Gastroesophageal sphincter (tissue), 4 donors: ENCODE results near the gene SUV39H2. TPM values are rescaled to one million over a fixed set of nuclear protein-coding genes. Genes with fewer than 3 reads are reported as not detected.
"Not testable (repeated sequence)": the region's sequence is repeated elsewhere in the genome, so short reads cannot be mapped to it uniquely, and the experiment has no call there.

Source experiments
- ATAC-seq: fragments of 150-250 bp; one replicate; pipeline ENCODE4 v1.9.1; 2016; ENCODE audit warnings: mild to moderate bottlenecking, moderate library complexity
- H3K27ac ChIP-seq, 4 donors: fragments of 200-600 bp; sonication (generic) in 3 of 4; 1 replicate in 3 of 4; 2 replicates in 1 of 4; pipeline ENCODE4 v1.5.1; 2016 to 2019
- H3K27me3 ChIP-seq: fragments of 200-600 bp; sonication (generic); one replicate; pipeline ENCODE4 v1.5.1; 2019
- H3K36me3 ChIP-seq, 2 donors: fragments of 200-600 bp; sonication (generic); one replicate each; pipeline ENCODE4 v1.5.1; 2019; ENCODE audit warnings: control low read depth in 1 of 2
- H3K4me1 ChIP-seq, 3 donors: fragments of 200-600 bp; sonication (generic); 1 replicate in 2 of 3; 2 replicates in 1 of 3; pipeline ENCODE4 v1.5.1; 2016 to 2019; ENCODE audit warnings: control low read depth in 2 of 3
- H3K4me3 ChIP-seq, 2 donors: fragments of 200-600 bp; sonication (generic); one replicate each; pipeline ENCODE4 v1.5.1; 2019; ENCODE audit warnings: mild to moderate bottlenecking in 1 of 2, moderate library complexity in 1 of 2
- H3K9me3 ChIP-seq, 3 donors: fragments of 200-600 bp; sonication (generic); one replicate each; pipeline ENCODE4 v1.5.1; 2017 to 2019; ENCODE audit warnings: control low read depth in 2 of 3
- EP300 ChIP-seq: sonication (generic); formaldehyde crosslinking; IDR thresholded peaks from one replicate; pipeline ENCODE4 v1.6.1; 2017; ENCODE audit warnings: antibody characterized with exemption, mild to moderate bottlenecking
- POLR2A ChIP-seq, 2 donors: fragments of 450-650 bp; IDR thresholded peaks; one replicate each; pipeline ENCODE4 v1.6.1; 2017; ENCODE audit warnings: antibody characterized with exemption in 2 of 2, mild to moderate bottlenecking in 2 of 2, moderate library complexity in 1 of 2
- POLR2AphosphoS5 ChIP-seq: sonication (generic); formaldehyde crosslinking; IDR thresholded peaks from one replicate; pipeline ENCODE4 v1.6.1; 2017; ENCODE audit warnings: antibody characterized with exemption
- WGBS, 2 donors: methylation state at CpG; one replicate each; pipeline ENCODE4 v1.1.5; 2018; ENCODE audit warnings: low coverage in 1 of 2; 5-methylcytosine and 5-hydroxymethylcytosine counted together
- total RNA-seq, 4 donors: library from RNA; depleted of rRNA; stranded (reverse); fragments of >200 nt; gene quantifications; one replicate each; pipeline ENCODE4 v1.1.0, GENCODE V29; 2016
- TF ChIP-seq, protein P1 (sequence below), 4 experiments: fragments of 200-600 bp in 2 of 4; fragments of 450-650 bp in 2 of 4; sonication (generic) in 1 of 4; IDR thresholded peaks; one replicate each; pipeline ENCODE4 v1.5.1; 2017 to 2019; ENCODE audit warnings: antibody characterized with exemption in 4 of 4, mild to moderate bottlenecking in 2 of 4, moderate library complexity in 2 of 4

The SUV39H2 gene
- total RNA-seq, 4 donors from 2014 or later: 4.4 to 6.2 (median 5.1) TPM

DNA sequence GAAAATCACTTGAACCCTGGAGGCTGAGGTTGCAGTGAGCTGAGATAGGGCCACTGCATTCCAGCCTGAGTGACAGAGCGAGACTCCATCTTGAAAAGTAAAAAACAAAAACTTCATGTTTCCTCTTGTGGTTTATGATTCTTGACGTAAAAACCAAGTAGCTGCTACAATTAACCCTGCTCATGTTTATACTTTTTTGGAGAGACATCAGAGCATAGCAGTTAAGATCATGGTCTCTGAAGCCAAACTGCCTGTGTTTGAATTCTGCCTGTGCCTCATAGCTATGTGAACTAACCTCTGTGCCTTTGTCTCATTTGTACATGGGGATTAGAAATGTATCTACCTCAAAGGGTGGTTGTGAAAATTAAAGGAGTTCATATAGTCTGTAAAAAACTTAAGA is 27.2 kb downstream of the SUV39H2 start:
- Histone ChIP-seq H3K9me3 (no peaks in the 10 kb centered on the region), H3K27me3 (no peaks in the 10 kb centered on the region), H3K27ac (no peak overlapping the region), H3K4me3 (no peak overlapping the region), H3K36me3 (peaks cover 5 to 59% of the 10 kb centered on the region in 2 donors), H3K4me1 (no peaks in the 10 kb centered on the region)
- TF ChIP-seq EP300 (no peak), POLR2AphosphoS5 (no peak), POLR2A (IDR thresholded peaks at IDR 0.05) (no peak)
- TF ChIP-seq, protein P1, sequence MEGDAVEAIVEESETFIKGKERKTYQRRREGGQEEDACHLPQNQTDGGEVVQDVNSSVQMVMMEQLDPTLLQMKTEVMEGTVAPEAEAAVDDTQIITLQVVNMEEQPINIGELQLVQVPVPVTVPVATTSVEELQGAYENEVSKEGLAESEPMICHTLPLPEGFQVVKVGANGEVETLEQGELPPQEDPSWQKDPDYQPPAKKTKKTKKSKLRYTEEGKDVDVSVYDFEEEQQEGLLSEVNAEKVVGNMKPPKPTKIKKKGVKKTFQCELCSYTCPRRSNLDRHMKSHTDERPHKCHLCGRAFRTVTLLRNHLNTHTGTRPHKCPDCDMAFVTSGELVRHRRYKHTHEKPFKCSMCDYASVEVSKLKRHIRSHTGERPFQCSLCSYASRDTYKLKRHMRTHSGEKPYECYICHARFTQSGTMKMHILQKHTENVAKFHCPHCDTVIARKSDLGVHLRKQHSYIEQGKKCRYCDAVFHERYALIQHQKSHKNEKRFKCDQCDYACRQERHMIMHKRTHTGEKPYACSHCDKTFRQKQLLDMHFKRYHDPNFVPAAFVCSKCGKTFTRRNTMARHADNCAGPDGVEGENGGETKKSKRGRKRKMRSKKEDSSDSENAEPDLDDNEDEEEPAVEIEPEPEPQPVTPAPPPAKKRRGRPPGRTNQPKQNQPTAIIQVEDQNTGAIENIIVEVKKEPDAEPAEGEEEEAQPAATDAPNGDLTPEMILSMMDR (IDR thresholded peaks at IDR 0.05): no peak
- ATAC-seq: no peak
- WGBS, 2 donors: 71 to 92% methylated on average over 1 to 2 of the region's 2 CpGs

DNA sequence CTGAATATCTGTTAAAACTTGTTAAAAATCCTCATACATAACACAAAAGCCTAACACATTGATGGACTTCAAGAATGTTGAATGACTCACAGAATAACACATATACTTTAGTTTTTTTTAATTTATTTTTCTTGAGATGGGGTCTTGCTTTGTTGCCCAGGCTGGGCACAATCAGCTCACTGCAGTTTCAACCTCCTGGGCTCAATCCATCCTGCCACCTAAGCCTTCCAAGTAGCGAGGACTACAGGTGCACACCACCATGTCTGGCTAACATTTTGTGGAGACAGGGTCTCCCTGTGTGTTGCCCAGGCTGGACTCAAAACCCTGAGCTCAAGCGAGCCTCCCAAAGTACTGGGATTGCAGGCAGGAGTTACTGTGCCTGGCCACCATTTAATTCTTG is 28.1 kb downstream of the SUV39H2 start:
- H3K27ac ChIP-seq: no peak overlapping the region
- peaks cover 5 to 62% of the 10 kb centered on the region in 2 donors for H3K36me3 ChIP-seq
- no peaks in the 10 kb centered on the region for H3K27me3 ChIP-seq
- H3K4me3 ChIP-seq: no peak overlapping the region
- WGBS, 2 donors: 100% methylated on average over 1 of the region's 2 CpGs; no CpG with 5 or more reads in 1 of the 2 donors
- no peaks in the 10 kb centered on the region for H3K4me1 ChIP-seq
- ATAC-seq: no peak
- H3K9me3 ChIP-seq: no peaks in the 10 kb centered on the region
- TF ChIP-seq POLR2AphosphoS5 (no peak), EP300 (no peak), POLR2A (IDR thresholded peaks at IDR 0.05) (no peak)
- TF ChIP-seq, protein P1 (IDR thresholded peaks at IDR 0.05): no peak

DNA sequence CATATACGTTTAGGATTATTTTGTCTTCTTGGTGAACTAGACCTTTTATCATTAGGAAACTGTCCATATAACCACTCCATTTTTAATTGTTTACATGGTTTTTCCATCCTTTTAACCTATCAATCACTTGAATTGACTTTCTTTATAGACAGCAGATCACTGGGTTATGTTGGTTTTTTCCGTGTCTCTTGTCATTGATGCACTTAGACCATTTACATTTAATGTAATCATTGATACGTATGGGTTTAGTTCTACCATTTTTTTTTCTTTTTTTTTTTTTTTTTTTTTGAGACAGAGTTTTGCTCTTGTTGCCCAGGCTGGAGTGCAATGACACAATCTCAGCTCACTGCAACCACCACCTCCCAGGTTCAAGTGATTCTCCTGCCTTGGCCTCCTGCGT is 28.9 kb downstream of the SUV39H2 start:
- WGBS, 2 donors: 83 to 95% methylated on average over 2 to 4 of the region's 4 CpGs
- not testable (repeated sequence) for H3K4me1 ChIP-seq, H3K9me3 ChIP-seq, H3K27ac ChIP-seq, ATAC-seq, H3K27me3 ChIP-seq, H3K4me3 ChIP-seq
- H3K36me3 ChIP-seq: peaks cover 5 to 70% of the 10 kb centered on the region in 2 donors

DNA sequence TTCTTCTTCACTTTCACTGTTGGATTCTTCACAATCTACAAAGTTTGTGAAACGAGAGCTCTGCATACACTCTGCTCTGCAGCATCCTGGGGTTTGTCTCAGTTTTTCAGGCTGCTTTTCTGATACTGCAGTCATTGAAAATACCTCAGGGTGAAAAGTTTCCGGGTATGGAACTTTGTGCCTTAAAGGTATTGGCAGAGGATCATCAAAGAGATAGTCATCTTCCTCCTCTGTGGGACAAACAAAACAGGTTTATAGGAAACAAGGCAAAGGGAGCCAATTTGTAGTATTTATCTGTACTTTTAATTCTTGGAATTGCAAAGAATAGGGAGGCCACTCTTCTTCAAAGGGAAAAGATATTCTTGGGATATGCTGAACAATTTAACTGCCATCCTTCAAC is 30.4 kb downstream of the SUV39H2 start:
- Histone ChIP-seq H3K4me3 (no peak overlapping the region), H3K27ac (no peak overlapping the region), H3K36me3 (peaks cover 5 to 80% of the 10 kb centered on the region in 2 donors), H3K27me3 (no peaks in the 10 kb centered on the region), H3K4me1 (no peaks in the 10 kb centered on the region), H3K9me3 (no peaks in the 10 kb centered on the region)
- WGBS, 2 donors: 83 to 86% methylated on average over 1 of the region's 2 CpGs
- no peak for TF ChIP-seq EP300
- TF ChIP-seq, protein P1 (IDR thresholded peaks at IDR 0.05): no peak
- TF ChIP-seq POLR2A (IDR thresholded peaks at IDR 0.05): no peak
- TF ChIP-seq POLR2AphosphoS5: no peak
- no peak for ATAC-seq

DNA sequence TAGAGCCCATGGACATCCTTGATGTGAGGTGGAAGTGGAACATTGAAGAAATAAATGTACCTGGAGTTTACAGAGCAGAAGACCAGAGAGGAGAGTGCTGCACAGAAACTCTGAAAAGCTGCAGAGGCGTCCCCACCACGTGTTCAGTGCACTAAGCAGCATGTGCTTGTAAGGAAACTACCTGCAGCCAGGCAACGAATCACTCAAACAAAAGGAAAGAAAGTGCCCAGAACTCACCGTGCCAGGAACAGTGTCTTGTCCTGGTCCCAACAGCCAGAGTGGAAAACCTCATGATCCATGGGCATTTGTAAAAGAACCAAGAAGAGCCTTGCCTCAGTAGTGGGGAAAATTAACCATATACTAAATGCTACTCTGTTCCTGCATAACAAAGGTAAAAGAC is 32.3 kb downstream of the SUV39H2 start:
- Histone ChIP-seq H3K4me3 (no peak overlapping the region), H3K36me3 (peaks cover 5 to 83% of the 10 kb centered on the region in 2 donors), H3K4me1 (no peaks in the 10 kb centered on the region), H3K27me3 (no peaks in the 10 kb centered on the region), H3K27ac (no peak overlapping the region), H3K9me3 (peaks cover 0 to 1% (median 0%) of the 10 kb centered on the region in 3 donors)
- TF ChIP-seq POLR2A (IDR thresholded peaks at IDR 0.05) (no peak), EP300 (no peak), POLR2AphosphoS5 (no peak)
- WGBS, 2 donors: 90% methylated on average over 2 to 3 of the region's 4 CpGs
- no peak for ATAC-seq

DNA sequence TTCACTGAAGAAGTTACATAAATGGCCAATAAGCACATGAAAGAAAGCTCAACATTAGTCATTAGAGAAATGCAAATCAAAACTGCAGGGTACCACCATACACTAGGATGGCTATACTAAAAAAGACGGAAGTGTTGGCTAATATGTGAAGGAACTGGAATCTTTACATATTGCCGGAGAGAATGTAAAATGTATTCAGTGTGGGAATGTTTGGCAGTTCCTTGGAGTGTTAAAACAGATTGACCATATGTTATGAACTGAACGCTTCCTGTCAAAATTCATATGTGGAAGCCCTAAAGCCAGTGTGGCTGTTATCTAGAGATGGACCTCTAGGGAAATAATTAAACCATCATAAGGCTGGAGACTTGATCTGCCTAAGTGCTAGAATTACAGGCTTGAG is 33.1 kb downstream of the SUV39H2 start:
- WGBS, 2 donors: 92 to 100% methylated on average over 3 of the region's 3 CpGs
- Histone ChIP-seq H3K4me1 (no peaks in the 10 kb centered on the region), H3K27ac (no peak overlapping the region), H3K4me3 (no peak overlapping the region), H3K9me3 (peaks cover 0 to 10% (median 0%) of the 10 kb centered on the region in 3 donors), H3K27me3 (no peaks in the 10 kb centered on the region), H3K36me3 (peaks cover 5 to 87% of the 10 kb centered on the region in 2 donors)
- no peak for ATAC-seq
- TF ChIP-seq POLR2AphosphoS5: no peak
- TF ChIP-seq, protein P1 (IDR thresholded peaks at IDR 0.05): no peak
- TF ChIP-seq POLR2A (IDR thresholded peaks at IDR 0.05): no peak
- TF ChIP-seq EP300: no peak
